GM12892 (cell line): ENCODE results near the gene UGT1A10.

Source experiments
- DNase-seq: peaks from one replicate; pipeline ENCODE4 v3.0.0; 2011; ENCODE audit not compliant: insufficient read length
- FAIRE-seq: peaks from 2 replicates; lab custom pipeline; 2011; peaks lifted over from hg19 to GRCh38; lab: Jason Lieb, UNC
- POLR2A ChIP-seq: IDR thresholded peaks from 2 replicates; pipeline ENCODE4 v1.6.1; 2011; ENCODE audit warnings: low read depth, low read length, control low read depth
- POLR2AphosphoS5 ChIP-seq: IDR thresholded peaks from 2 replicates; pipeline ENCODE4 v1.6.1; 2011; ENCODE audit warnings: low read depth, low read length, control low read depth
- TAF1 ChIP-seq: IDR thresholded peaks from 2 replicates; pipeline ENCODE4 v1.6.1; 2011; ENCODE audit warnings: low read depth, mild to moderate bottlenecking, control low read depth, low read length, borderline replicate concordance

Gene UGT1A10

DNA sequence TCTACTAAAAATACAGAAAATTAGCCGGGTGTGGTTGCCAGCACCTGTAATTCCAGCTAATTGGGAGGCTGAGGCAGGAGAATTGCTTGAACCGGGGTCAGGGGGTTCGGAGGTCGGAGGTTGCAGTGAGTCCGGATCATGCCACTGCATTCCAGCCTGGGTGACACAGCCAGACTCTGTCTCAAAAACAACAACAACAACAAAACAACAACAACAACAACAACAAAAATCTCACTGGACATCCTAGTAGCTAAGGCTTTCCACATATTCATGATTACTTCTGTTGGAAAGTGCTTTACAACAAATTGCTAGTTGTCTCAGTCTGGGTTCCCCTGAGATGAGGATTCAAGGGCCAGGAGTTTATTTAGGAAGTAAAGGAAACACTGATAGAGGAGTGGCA is 137.6 kb downstream of the UGT1A10 start:
- FAIRE-seq (no peak), DNase-seq (no peak)
- TF ChIP-seq POLR2AphosphoS5 (no peak), POLR2A (no peak), TAF1 (no peak)

- TF ChIP-seq TAF1 = no peak
- TF ChIP-seq POLR2AphosphoS5 = no peak
- no peak for TF ChIP-seq POLR2A
- FAIRE-seq (no peak), DNase-seq (no peak)
Observed at GRCh38 chr2:233775414-233775813, 139.2 kb downstream of the UGT1A10 start.

- FAIRE-seq (no peak), DNase-seq (no peak)
- TF ChIP-seq POLR2AphosphoS5 = no peak
- no peak for TF ChIP-seq TAF1
- TF ChIP-seq POLR2A = no peak
Observed at GRCh38 chr2:233778030-233778429, 141.8 kb downstream of the UGT1A10 start, which contains the start of gene MROH2A. MROH2A (plus strand) TSS chr2:233778330; CDS start chr2:233779359, 1,029 bp downstream.

GRCh38 chr2:233779722-233780121 is 143.5 kb downstream of the UGT1A10 start:
- DNase-seq (no peak), FAIRE-seq (no peak)
- TF ChIP-seq POLR2A = no peak
- no peak for TF ChIP-seq TAF1

DNA sequence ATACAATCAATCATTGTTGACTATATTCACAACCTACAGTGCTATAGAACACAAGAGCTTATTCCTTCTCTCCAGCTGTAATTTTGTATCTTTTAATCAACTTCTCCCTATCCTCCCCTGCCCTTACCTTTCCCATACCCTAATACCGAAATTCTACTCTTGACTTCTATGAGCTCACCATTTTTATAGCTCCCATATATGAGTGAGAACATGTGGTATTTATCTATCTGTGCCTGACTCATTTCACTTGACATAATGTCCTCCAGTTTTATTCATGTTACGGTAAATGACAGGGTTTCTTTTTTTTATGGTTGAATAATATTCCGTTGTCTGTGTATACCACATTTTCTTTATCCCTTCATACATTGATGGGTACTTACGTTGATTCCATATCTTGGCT is 144.5 kb downstream of the UGT1A10 start:
- no peak for TF ChIP-seq TAF1
- TF ChIP-seq POLR2A = no peak
- no peak for TF ChIP-seq POLR2AphosphoS5
- FAIRE-seq (no peak), DNase-seq (no peak)

- DNase-seq (no peak), FAIRE-seq (no peak)
- TF ChIP-seq TAF1 (no peak), POLR2AphosphoS5 (no peak), POLR2A (no peak)
Observed at GRCh38 chr2:233789554-233789953, 153.3 kb downstream of the UGT1A10 start.

GRCh38 chr2:233791151-233791882 is 155.1 kb downstream of the UGT1A10 start:
- no peak for FAIRE-seq
- DNase-seq = no peak
- TF ChIP-seq POLR2AphosphoS5 (no peak), TAF1 (no peak), POLR2A (no peak)

DNA sequence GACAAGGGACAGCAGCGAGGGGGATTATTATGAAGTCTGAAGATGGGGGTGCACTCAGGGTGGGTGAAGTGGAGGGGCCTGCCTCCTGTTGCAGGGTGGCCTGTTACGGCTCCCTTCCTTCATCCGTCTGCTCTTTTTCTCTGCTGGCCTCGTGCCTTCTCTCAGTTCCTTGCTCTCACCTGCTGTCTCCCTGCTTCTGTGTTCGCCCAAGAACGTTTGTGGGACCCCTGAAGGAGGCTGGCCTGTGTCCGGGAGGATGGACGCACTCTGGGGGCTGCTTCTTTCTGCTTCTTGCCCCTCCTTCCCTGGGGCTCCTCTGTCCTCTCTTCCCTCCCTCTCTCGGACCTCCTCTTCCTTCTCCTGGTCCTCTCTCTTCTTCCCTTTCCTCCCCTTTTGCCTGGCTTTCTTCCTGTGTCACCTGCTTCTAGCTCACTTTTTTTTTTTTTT is 155.7 kb downstream of the UGT1A10 start:
- FAIRE-seq (no peak), DNase-seq (no peak)
- TF ChIP-seq POLR2A = no peak
- TF ChIP-seq POLR2AphosphoS5 = no peak
- TF ChIP-seq TAF1 = no peak

- no peak for FAIRE-seq
- DNase-seq = no peak
- TF ChIP-seq POLR2AphosphoS5 = no peak
- no peak for TF ChIP-seq TAF1
- TF ChIP-seq POLR2A = no peak
Observed at GRCh38 chr2:233792720-233793119, 156.5 kb downstream of the UGT1A10 start.

DNA sequence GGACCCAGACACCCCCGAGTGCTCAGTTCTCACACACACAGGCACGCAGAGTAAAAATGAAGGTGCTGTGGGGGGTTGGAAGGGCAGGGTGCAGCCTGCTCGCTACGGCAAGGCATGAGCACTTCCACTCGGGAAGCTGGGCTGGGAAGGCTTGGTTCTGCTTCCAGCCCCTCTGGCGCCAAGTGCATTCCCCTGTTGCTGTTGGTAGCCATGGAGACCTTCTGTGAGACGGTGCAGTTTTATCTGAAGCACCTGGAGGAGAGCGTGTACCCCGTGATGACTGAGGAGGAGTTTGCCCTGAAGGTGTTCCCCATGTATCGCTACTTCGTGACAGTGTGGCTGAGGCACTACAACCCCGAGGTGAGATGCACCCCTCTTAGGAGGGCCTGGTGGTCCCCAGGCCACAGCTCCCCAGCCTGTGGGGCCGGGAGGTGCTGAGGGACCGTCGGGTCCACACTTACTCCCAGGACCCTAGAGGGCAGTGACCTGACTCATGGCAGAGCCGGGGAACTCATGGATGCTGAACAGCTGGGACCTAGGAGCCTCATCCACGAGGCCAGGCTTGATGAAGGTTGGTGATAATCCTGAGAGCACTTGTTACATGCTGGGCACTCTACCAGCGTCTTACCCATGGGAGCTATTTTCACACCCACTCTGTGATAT is 157.3 kb downstream of the UGT1A10 start:
- DNase-seq (no peak), FAIRE-seq (no peak)
- no peak for TF ChIP-seq TAF1
- no peak for TF ChIP-seq POLR2AphosphoS5
- TF ChIP-seq POLR2A = no peak

GRCh38 chr2:233794128-233794658 is 157.9 kb downstream of the UGT1A10 start:
- no peak for DNase-seq
- TF ChIP-seq TAF1 = no peak
- TF ChIP-seq POLR2A = no peak
- no peak for TF ChIP-seq POLR2AphosphoS5
- no peak for FAIRE-seq

- no peak for TF ChIP-seq POLR2A
- no peak for TF ChIP-seq TAF1
- no peak for TF ChIP-seq POLR2AphosphoS5
- no peak for DNase-seq
- FAIRE-seq = no peak
Observed at GRCh38 chr2:233795735-233796171, 159.5 kb downstream of the UGT1A10 start.

- TF ChIP-seq TAF1 = no peak
- FAIRE-seq = no peak
- DNase-seq = no peak
Observed at GRCh38 chr2:233796254-233796653, 160.0 kb downstream of the UGT1A10 start.
